HCT116 (cell line): ENCODE results near the gene SH3PXD2A. TPM values are rescaled to one million over a fixed set of nuclear protein-coding genes. Genes with fewer than 3 reads are reported as not detected.
"Not testable (repeated sequence)": the region's sequence is repeated elsewhere in the genome, so short reads cannot be mapped to it uniquely, and the experiment has no call there.

Source experiments
- ATAC-seq: fragments of 200-7000 bp; cut with Tn5 transposase; 2 replicates; pipeline ENCODE4 v1.9.1; 2020; ENCODE audit warnings: mild to moderate bottlenecking, moderate library complexity
- BruUV-seq: library from RNA; stranded (reverse); fragments of 400-500 nt; replicated peaks from 2 replicates; lab custom pipeline; 2021; lab: Mats Ljungman, UMichigan
- CTCF ChIA-PET: fragments of 300-600 bp; sonication (Branson Sonifier 250); formaldehyde crosslinking; loops from one replicate; lab custom pipeline; 2021; ENCODE audit warnings: antibody characterized with exemption; lab: Charles Lee
- POLR2A ChIA-PET: fragments of 300-600, 350-600 bp; sonication (Branson Sonifier 250); formaldehyde crosslinking; loops from one replicate; lab custom pipeline; 2021; ENCODE audit warnings: antibody characterized with exemption; lab: Charles Lee
- RAD21 ChIA-PET, 2 experiments: fragments of 300-600 bp; sonication (Branson Sonifier 250); formaldehyde crosslinking; loops; one replicate each; lab custom pipeline; 2023; ENCODE audit warnings: low total read pairs in 2 of 2; ENCODE audit not compliant: uncharacterized antibody in 2 of 2, unreplicated experiment in 2 of 2, low non-redundant PET in 1 of 2; lab: Charles Lee
- DNase-seq: peaks from one replicate; pipeline ENCODE4 v3.0.0-alpha.2; 2010; ENCODE audit warnings: low read depth, low spot score
- H2AFZ ChIP-seq: fragments of 200-600 bp; shearing (Covaris generic), sonication (generic); 2 replicates; pipeline ENCODE4 v1.6.1; 2017; ENCODE audit warnings: low read depth, mixed run types, mixed read lengths, antibody characterized with exemption, low read length; ENCODE audit not compliant: poor library complexity, severe bottlenecking
- H3K27ac ChIP-seq: 2 replicates; pipeline ENCODE4 v1.5.1; 2012; ENCODE audit warnings: low read depth, low read length
- H3K27me3 ChIP-seq: fragments of 200-600 bp; sonication (generic); 2 replicates; pipeline ENCODE4 v1.6.1; 2016; ENCODE audit warnings: mixed run types, low read length, mixed read lengths; ENCODE audit not compliant: insufficient read depth
- H3K36me3 ChIP-seq, 2 experiments: fragments of 200-500 bp in 1 of 2; fragments of 200-600 bp in 1 of 2; sonication (Bioruptor generic) in 1 of 2; sonication (generic) in 1 of 2; 2 replicates each; pipeline versions ENCODE4 v1.5.1 to v1.6.1; 2014 to 2016; ENCODE audit warnings: low read length in 2 of 2, inconsistent platforms in 1 of 2, mixed read lengths in 1 of 2, mixed run types in 1 of 2; ENCODE audit not compliant: insufficient read depth in 2 of 2, control insufficient read depth in 1 of 2
- H3K4me1 ChIP-seq, 2 experiments: fragments of 200-600 bp in 1 of 2; sonication (generic) in 1 of 2; 2 replicates each; pipeline versions ENCODE4 v1.5.1 to v1.6.1; 2012 to 2017; ENCODE audit warnings: low read length in 2 of 2, inconsistent platforms in 1 of 2, mild to moderate bottlenecking in 1 of 2, mixed read lengths in 1 of 2, mixed run types in 1 of 2, moderate library complexity in 1 of 2; ENCODE audit not compliant: insufficient read depth in 2 of 2, control insufficient read depth in 1 of 2
- H3K4me2 ChIP-seq: fragments of 200-600 bp; sonication (generic); 2 replicates; pipeline ENCODE4 v1.6.1; 2017; ENCODE audit warnings: mixed run types, low read length, mixed read lengths
- H3K4me3 ChIP-seq, 2 experiments: fragments of 200-600 bp in 1 of 2; sonication (generic) in 1 of 2; replicated peaks in 1 of 2; 2 replicates each; pipeline ENCODE4 v1.5.1; 2011 to 2016; ENCODE audit warnings: low read length in 2 of 2, control low read depth in 1 of 2, low read depth in 1 of 2, mild to moderate bottlenecking in 1 of 2, mixed read lengths in 1 of 2, mixed run types in 1 of 2
- H3K79me2 ChIP-seq: fragments of 200-600 bp; sonication (generic); 2 replicates; pipeline ENCODE4 v1.6.1; 2017; ENCODE audit warnings: mild to moderate bottlenecking, mixed run types, low read length, moderate library complexity, mixed read lengths; ENCODE audit not compliant: insufficient read depth
- H3K9ac ChIP-seq: fragments of 200-600 bp; sonication (generic); 2 replicates; pipeline ENCODE4 v1.6.1; 2016; ENCODE audit warnings: low read length, mixed read lengths
- H3K9me2 ChIP-seq: fragments of 200-600 bp; sonication (generic), shearing (Covaris generic); 2 replicates; pipeline ENCODE4 v1.6.1; 2017; ENCODE audit warnings: mixed run types, mild to moderate bottlenecking, moderate library complexity; ENCODE audit not compliant: insufficient read depth
- H3K9me3 ChIP-seq, 2 experiments: fragments of 200-500 bp in 1 of 2; fragments of 200-600 bp in 1 of 2; sonication (Bioruptor generic) in 1 of 2; sonication (generic) in 1 of 2; 2 replicates each; pipeline ENCODE4 v1.6.1; 2014 to 2017; ENCODE audit warnings: low read length in 2 of 2, mixed read lengths in 2 of 2, inconsistent platforms in 1 of 2, low read depth in 1 of 2, mild to moderate bottlenecking in 1 of 2, mixed run types in 1 of 2, moderate library complexity in 1 of 2; ENCODE audit not compliant: control insufficient read depth in 1 of 2, insufficient read depth in 1 of 2
- H4K20me1 ChIP-seq: fragments of 200-600 bp; sonication (generic), shearing (Covaris generic); 2 replicates; pipeline ENCODE4 v1.6.1; 2017; ENCODE audit warnings: mixed run types, mild to moderate bottlenecking, moderate library complexity; ENCODE audit not compliant: insufficient read depth
- ATF3 ChIP-seq: IDR thresholded peaks from 2 replicates; pipeline ENCODE4 v1.6.1; 2012
- CBX3 ChIP-seq: IDR thresholded peaks from 2 replicates; pipeline ENCODE4 v1.6.1; 2012; ENCODE audit warnings: low read depth
- CEBPB ChIP-seq: IDR thresholded peaks from 2 replicates; pipeline ENCODE4 v1.6.1; 2012; ENCODE audit warnings: low read depth
- CTCF ChIP-seq, 3 experiments: fragments of 200-600 bp in 1 of 3; sonication (generic) in 1 of 3; IDR thresholded peaks in 2 of 3; conservative IDR thresholded peaks in 1 of 3; 2 replicates each; pipeline ENCODE4 v1.5.1; 2012 to 2017; ENCODE audit warnings: low read depth in 2 of 3, low read length in 2 of 3, antibody characterized with exemption in 1 of 3, borderline replicate concordance in 1 of 3, control low read depth in 1 of 3, mild to moderate bottlenecking in 1 of 3, mixed read lengths in 1 of 3, mixed run types in 1 of 3, moderate library complexity in 1 of 3; ENCODE audit not compliant: insufficient read depth in 1 of 3
- JUND ChIP-seq: IDR thresholded peaks from 2 replicates; pipeline ENCODE4 v1.6.1; 2012
- MAX ChIP-seq: IDR thresholded peaks from 2 replicates; pipeline ENCODE4 v1.6.1; 2012
- SIN3A ChIP-seq: IDR thresholded peaks from 2 replicates; pipeline ENCODE4 v1.6.1; 2012; ENCODE audit warnings: low read depth
- SP1 ChIP-seq: IDR thresholded peaks from 2 replicates; pipeline ENCODE4 v1.6.1; 2012; ENCODE audit warnings: low read depth
- SRF ChIP-seq: IDR thresholded peaks from 2 replicates; pipeline ENCODE4 v1.6.1; 2012; ENCODE audit warnings: low read depth
- YY1 ChIP-seq: IDR thresholded peaks from 2 replicates; pipeline ENCODE4 v1.6.1; 2011; ENCODE audit warnings: low read length, low read depth, moderate library complexity, mild to moderate bottlenecking; ENCODE audit not compliant: insufficient replicate concordance; ENCODE audit errors: extremely low read depth
- ZBTB33 ChIP-seq: IDR thresholded peaks from 2 replicates; pipeline ENCODE4 v1.6.1; 2011; ENCODE audit warnings: mild to moderate bottlenecking, low read length, moderate library complexity; ENCODE audit not compliant: insufficient replicate concordance; ENCODE audit errors: extremely low read depth
- ZFX ChIP-seq: fragments of 450-650 bp; IDR thresholded peaks from 2 replicates; pipeline ENCODE4 v1.6.1; 2017
- intact Hi-C: fragments of 100-400 bp; cut with micrococcal nuclease; formaldehyde crosslinking; loops from 2 replicates; pipeline ENCODE4 v1.10.0; 2022
- total RNA-seq: library from RNA; stranded (reverse); gene quantifications from one replicate; pipeline ENCODE4 v1.2.1, GENCODE V29; 2021; ENCODE audit not compliant: unreplicated experiment

SH3PXD2A gene
- total RNA-seq, 1 experiment from 2014 or later, result 8.7 TPM

GRCh38 chr10:103814105-103814504, 41.3 kb downstream of the SH3PXD2A start:
- Histone ChIP-seq H3K9me3 (no peaks in the 10 kb centered on the region), H3K9ac (no peak overlapping the region), H3K4me2 (no peak overlapping the region)
- POLR2A ChIA-PET, result interaction anchor here (0.8 kb wide), 1 partner anchor 10 kb away, joined by 3 read pairs; no protein-coding TSS in a partner anchor
- intact Hi-C loops, result no loop called here
- DNase-seq, result no peak
- no peak for TF ChIP-seq ATF3
- no peak for TF ChIP-seq JUND
- TF ChIP-seq ZBTB33, result no peak
- TF ChIP-seq ZFX, result no peak
- TF ChIP-seq CBX3, result no peak
- TF ChIP-seq CTCF (IDR thresholded peaks at IDR 0.05 in 2 of 3, conservative IDR thresholded peaks at IDR 0.05 in 1 of 3; ENCODE audit: borderline replicate concordance in 1 of 3, insufficient read depth in 1 of 3, low read depth in 2 of 3, low read length in 2 of 3), result no peak
- no peak for TF ChIP-seq SP1
- TF ChIP-seq CEBPB, result no peak
- no peak for TF ChIP-seq SRF
- TF ChIP-seq SIN3A, result no peak
- no peak for TF ChIP-seq MAX
- no peak for TF ChIP-seq YY1
- TF ChIP-seq, all 23 proteins: peak for 0
- Histone ChIP-seq H3K9me2 (no peaks in the 10 kb centered on the region), H3K4me3 (no peak overlapping the region), H2AFZ (no peak overlapping the region), H3K4me1 (peaks cover 6 to 11% of the 10 kb centered on the region in 2 experiments), H4K20me1 (no peaks in the 10 kb centered on the region), H3K27ac (no peak overlapping the region), H3K79me2 (no peaks in the 10 kb centered on the region), H3K36me3 (no peaks in the 10 kb centered on the region), H3K27me3 (peaks cover 5% of the 10 kb centered on the region; the same call in 1 of the 2 replicates)
- no peak for ATAC-seq
- ChIA-PET RAD21 (interaction anchor here in 1 of 2 experiments (0.6 kb wide), 1 partner anchor 1221 kb away, joined by 3 read pairs; no protein-coding TSS in a partner anchor), CTCF (no interaction called here)
- BruUV-seq, result no TSS peak

GRCh38 chr10:103813312-103813711, 42.1 kb downstream of the SH3PXD2A start:
- H3K4me2 ChIP-seq, H3K27ac ChIP-seq, H3K9me3 ChIP-seq, H3K9me2 ChIP-seq, H3K4me3 ChIP-seq, BruUV-seq, intact Hi-C loops, ATAC-seq, H2AFZ ChIP-seq, DNase-seq, H3K79me2 ChIP-seq, H3K36me3 ChIP-seq, H3K27me3 ChIP-seq, H3K9ac ChIP-seq, H4K20me1 ChIP-seq: not testable (repeated sequence)
- RAD21 ChIA-PET, result interaction anchor here in 1 of 2 experiments (0.6 kb wide), 1 partner anchor 1222 kb away, joined by 3 read pairs; no protein-coding TSS in a partner anchor
- peaks cover 6 to 11% of the 10 kb centered on the region in 2 experiments for H3K4me1 ChIP-seq
- POLR2A ChIA-PET, result interaction anchor here (0.8 kb wide), 1 partner anchor 11 kb away, joined by 3 read pairs; no protein-coding TSS in a partner anchor
- CTCF ChIA-PET, result interaction anchor here (0.6 kb wide), 1 partner anchor 15 kb away, joined by 4 read pairs; no protein-coding TSS in a partner anchor
